ENCODE results near the gene RNF144A.

The RNF144A gene

DNA sequence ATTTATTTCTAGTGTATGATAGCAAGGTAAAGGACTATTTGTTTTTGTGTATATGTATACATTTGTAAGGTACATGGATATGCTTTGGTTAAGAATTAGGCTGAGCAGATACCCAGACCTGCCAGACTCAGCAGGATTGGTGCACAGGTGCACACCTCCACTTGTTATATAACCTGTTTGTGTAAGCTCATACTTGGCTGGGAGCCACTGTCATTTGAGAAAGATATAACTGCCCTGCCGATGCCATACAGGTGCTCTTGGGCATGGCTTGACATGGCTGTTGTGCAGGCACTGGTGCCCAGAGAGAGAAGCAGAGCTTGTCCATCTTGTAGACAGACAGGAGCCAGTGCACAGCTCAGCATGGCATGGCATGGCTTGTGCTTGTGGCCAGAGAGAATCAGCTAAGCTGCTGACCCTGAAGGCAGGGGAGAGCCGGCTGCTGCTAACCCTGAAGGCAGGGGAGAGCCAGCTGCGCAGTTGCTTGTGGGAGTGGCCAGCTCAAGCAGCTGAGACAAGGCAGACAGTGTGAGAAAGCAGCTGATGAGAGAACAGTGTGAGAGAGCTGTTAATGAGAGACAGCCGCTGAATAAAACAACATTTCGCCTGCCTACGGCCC is 136.5 kb downstream of the RNF144A start:
- DNase-seq = no peak

GRCh38 chr2:7057865-7058400 is 140.7 kb downstream of the RNF144A start:
- DNase-seq = peak; percentile 51

DNA sequence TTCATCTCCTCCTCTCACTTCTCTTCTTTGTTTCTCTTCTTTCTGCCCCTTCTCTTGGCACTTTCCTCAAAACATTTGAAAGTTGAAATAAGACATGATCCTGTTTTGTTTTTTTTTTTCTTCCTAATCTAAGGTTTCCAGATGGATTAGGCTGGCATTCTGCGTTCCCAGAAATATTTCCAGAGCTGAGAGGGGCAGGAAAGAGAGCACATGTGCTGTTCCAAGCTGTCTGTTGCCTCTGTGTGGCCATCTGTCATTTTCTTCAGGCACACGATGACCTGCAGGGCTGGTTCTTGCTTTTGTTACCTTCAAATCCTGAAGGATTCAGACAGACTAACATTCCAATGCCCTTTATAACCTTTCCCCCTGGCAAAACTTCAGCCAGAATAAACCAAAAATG is 142.9 kb downstream of the RNF144A start:
- DNase-seq = no peak

DNA sequence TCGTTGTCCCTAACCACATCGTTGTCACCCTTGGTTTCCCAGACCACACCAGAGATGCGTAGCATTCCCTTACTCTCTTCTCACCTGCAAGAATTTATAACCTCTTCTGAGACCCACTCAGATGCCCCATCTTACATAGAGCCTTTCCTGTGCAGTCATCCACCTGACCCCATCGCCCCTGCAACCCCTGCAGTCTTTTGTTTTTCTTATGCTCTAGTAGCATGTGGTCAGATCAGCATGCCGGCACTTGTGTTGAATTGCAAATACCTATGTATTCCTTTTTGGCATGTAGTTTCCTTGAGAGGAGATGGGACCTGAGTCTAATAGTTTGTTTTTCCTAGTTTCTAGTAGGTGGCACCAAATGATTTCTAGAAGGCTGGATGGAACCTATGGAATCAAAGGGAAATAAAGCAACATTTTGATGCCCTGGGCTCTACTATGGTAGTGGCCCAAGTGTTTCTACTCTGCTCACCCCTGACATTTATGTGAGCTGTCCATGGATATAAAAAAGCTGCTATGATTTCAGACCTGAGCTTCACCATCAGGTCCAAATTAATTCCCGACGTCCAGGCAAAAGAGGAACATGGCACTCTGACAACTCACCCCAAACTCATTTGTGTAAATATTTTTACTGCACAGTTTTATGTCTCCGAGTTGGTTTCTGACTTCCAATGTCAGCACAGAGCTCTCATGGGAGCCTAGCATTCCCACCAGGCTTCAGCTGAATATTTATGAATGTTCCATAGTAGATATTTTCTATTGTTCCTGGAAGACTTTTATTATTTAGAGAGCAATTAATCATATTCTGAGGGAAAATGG is 143.6 kb downstream of the RNF144A start:
- no peak for DNase-seq

GRCh38 chr2:7061450-7061789 is 144.2 kb downstream of the RNF144A start:
- no peak for DNase-seq

- DNase-seq = no peak
Observed at GRCh38 chr2:7061921-7062320, 144.7 kb downstream of the RNF144A start.

GRCh38 chr2:7063789-7064188 is 146.6 kb downstream of the RNF144A start:
- DNase-seq = no peak

DNA sequence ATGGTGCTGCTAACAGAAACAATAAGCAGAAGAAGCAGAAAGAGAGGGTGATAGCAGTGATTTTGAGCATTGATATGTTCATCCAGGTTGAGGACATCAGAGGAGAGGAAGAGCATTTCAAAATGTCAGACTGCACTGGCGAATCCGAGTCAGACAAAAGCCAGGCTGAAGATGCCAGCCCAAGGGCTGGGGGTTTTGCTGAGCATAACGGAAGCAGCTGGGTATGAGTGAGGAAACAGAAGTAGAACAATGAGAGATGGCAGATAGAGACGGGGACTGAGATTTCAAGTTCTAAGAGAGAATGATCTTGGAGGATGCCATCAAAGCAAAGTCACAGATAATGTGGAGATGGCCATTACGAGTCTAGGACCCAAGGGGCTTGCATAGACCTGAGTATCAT is 151.2 kb downstream of the RNF144A start:
- DNase-seq = no peak

DNA sequence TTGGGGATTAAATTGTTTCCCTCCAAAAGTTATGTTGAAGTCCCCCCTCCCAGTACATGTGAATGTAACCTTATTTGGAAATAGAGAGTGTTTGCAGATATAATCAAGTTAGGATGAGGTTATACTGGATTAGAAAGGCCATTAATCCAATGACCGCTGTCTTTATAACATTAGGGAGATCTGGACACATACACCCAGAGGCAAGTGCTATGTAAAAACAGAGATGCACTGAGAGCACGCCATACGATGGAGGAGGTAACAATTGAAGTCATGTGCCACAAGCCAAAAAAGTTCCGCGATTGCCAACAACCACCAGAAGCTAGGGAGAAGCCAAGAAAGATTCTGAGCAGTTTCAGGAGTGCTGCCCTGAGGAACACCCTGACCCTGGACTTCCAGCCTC is 153.3 kb downstream of the RNF144A start:
- DNase-seq = no peak

- no peak for DNase-seq
Observed at GRCh38 chr2:7071154-7071553, 153.9 kb downstream of the RNF144A start.

GRCh38 chr2:7071916-7072556 is 154.8 kb downstream of the RNF144A start:
- peak; percentile 73 for DNase-seq

GRCh38 chr2:7073901-7074300 is 156.7 kb downstream of the RNF144A start:
- DNase-seq = no peak

GRCh38 chr2:7075834-7076233 is 158.6 kb downstream of the RNF144A start:
- DNase-seq = no peak

DNA sequence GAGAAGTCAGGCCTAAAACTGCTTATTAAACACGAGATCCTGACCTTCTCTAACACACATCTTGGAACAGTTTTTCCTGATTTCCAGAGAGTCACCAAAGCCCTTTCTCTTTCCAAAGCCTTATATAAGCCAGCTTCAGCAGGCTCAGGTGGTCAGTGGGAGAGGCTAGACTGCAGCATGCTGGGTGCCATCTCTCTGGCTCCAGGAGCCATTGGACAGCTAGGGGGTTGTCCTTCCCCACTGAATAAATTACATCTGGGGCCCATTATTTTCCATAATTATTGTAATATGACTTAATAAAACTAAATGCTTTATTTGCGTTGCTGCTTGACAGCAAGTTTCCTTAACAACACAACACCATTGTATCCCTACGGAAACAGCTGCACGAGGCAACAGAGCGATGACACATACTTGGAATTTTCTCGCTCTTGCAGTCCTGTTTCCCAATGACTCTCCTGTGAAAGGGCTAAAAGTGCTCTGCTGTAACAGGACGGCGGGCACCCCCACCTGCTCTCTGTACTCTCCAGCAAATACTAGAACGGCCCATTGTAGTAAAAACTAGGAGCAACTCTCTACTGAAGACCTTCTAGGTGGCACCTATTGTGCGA is 160.6 kb downstream of the RNF144A start:
- DNase-seq = no peak

DNA sequence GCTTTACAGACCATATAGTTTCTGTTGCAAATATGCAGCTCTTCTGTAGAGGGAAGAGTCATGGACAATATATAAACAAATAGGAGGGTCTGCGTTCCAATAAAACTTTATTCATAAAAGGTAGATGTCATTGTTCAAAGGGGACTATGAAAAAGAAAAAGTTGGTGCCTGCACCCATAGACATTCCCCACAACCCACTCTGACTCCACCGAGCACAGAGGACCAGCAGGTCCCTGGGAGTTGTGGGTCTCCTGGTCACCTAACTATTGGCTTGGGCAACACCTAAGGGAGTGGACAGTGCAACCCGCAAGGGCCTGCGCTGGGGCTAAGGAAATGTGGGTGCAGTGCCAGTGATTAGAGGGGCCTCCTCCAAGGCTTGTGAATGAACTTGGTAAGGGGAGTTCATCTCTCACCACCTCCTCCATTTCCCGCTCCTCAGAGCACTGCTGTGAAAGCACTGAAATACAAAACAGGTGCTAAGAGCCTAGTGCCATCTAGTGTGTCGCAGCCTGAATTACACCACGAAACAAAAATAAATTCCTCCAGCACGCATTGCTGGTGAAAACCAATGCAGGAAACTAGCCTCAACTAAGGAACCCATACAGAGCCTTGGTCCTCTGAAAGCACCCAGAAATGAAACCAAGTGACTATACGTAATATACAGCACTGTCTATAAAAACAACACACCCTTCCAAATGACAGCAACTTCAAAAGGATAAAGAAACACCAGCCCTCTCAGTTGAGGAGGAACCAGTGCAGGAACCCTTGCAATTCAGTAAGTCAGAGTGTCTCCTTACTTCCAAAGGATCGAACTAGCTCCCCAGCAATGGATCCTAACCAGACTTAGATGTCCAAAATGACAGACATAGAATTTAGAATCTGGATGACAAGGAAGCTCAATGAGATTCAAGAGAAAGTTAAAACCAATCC is 166.6 kb downstream of the RNF144A start:
- DNase-seq = peak; percentile 61

DNA sequence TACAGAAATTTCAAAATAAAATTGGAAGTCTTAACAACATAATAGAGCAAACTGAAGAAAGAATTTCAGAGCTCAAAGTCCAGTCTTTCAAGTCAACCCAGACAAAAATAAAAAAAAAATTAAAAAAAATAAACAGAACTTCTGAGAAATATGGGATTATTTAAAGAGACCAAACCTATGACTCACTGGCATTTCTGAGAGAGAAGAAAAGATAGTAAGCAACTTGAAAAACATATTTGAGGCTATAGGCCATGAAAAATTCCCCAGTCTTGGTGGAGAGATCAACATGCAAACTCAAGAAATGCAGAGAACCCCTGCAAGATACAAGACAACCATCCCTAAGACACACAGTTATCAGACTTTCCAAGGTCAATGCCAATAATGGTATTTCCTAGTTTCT is 167.4 kb downstream of the RNF144A start:
- no peak for DNase-seq

DNA sequence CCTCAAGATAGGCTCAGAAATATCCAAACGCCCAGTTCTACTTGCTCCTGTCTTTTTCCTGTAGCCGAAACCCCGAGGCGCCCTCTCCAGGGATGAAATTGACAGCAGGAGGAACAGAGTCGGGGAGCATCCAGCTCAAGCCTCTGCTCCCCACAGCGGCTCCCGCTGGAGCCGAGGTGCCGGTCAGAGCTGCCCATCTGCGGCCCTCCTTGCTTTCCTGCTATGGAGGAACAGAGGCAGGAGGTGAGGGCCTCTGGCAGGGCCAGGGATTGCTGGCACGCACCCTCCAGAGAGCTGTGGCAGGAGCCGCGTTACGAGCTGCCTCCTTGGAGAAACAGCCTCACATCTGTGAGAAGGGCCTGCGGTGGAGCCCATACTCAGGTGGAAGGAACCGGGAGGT is 172.1 kb downstream of the RNF144A start:
- DNase-seq = no peak

DNA sequence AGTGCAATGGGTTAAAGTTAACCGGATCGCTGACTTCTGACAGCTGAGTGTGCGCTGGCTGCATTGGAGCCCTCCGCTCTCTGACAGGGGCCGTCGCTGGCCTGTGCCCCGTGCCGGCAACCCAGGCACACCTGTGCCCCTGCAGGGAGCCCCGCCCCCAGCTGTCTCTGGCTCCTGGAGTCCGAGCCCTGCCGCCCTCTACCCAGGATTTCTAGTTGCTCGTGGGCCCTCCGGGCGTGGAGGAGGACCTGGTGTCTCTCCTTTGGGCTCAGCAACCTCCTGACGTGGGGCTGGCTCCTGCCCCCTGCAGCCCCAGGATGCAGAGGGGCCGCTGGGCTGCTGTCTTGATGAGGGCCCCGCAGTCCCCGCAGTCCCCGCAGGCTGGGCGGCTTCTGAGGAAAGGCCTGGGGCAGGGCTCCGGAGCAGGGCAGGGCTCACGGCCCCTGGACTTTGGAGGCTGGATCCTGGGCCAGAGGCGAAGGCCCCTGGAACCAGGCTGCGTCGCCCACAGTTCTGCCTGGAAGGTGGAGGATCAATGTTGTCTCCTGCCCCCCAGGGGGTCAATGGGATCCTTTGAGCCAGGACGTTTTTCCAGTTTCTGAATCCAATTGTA is 172.8 kb downstream of the RNF144A start:
- no peak for DNase-seq

DNA sequence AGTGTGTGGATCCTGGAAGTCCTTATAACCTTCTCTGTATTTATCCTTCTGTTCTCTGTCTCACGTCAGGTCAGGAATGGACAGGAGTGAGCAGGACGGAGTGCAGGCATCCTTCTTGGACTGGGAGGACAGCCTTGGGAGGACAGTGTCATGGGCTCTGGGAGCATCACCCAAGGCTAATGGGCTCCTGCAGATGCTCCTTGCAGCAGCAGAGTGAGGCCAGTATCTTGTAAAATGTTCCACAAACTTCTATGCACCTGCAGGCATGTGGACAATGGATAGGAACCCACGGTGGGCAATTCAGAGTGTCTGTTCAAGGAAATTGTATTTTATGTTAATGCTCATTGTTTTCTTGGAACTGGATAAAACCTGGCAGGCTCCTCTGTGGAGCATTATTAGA is 176.2 kb downstream of the RNF144A start:
- no peak for DNase-seq

All from hematopoietic multipotent progenitor cell treated with erythropoietin and hydrocortisone succinate and interleukin-3 and kit ligand, for 6 days (in vitro differentiated cells).